K562 (cell line): ENCODE data around the gene HPDL. TPM values are rescaled to one million over a fixed set of nuclear protein-coding genes. Genes with fewer than 3 reads are reported as not detected.

Source experiments
- ATAC-seq: fragments of 200-7000 bp; cut with Tn5 transposase; 3 replicates; pipeline ENCODE4 v1.9.1; 2020; ENCODE audit warnings: moderate library complexity
- BruUV-seq: library from RNA; stranded (reverse); fragments of 400-500 nt; replicated peaks from 2 replicates; lab custom pipeline; 2021; lab: Mats Ljungman, UMichigan
- CTCF ChIA-PET: fragments of 300-600 bp; formaldehyde crosslinking; extraction: SDS; loops from one replicate; lab custom pipeline; 2021; ENCODE audit warnings: low intra/inter-chr PET ratio; lab: Yijun Ruan, JAX
- POLR2A ChIA-PET: fragments of 300-600, 350-650 bp; sonication (Branson Sonifier 250); formaldehyde crosslinking; extraction: SDS; loops from one replicate; lab custom pipeline; 2021; ENCODE audit warnings: antibody characterized with exemption, inconsistent platforms; lab: Yijun Ruan, JAX
- DNase-seq, 4 experiments: peaks; one replicate each; pipeline versions ENCODE4 v3.0.0 to v3.0.0-alpha.2; 2011 to 2018; ENCODE audit warnings: low spot score in 3 of 4, mixed read lengths in 3 of 4; ENCODE audit errors: extremely low read depth in 1 of 4
- FAIRE-seq: peaks from 2 replicates; lab custom pipeline; 2011; peaks lifted over from hg19 to GRCh38; lab: Jason Lieb, UNC
- H2AFZ ChIP-seq: 2 replicates; pipeline ENCODE4 v1.6.0; 2011; ENCODE audit warnings: low read depth, low read length, control low read depth, inconsistent platforms
- H3K27ac ChIP-seq: fragments of 200-600 bp; 3 replicates; pipeline ENCODE4 v1.8.0; 2011; ENCODE audit warnings: low read depth, mild to moderate bottlenecking, control low read depth, inconsistent platforms, low read length, moderate library complexity, mixed read lengths; ENCODE audit errors: extremely low read depth
- H3K27me3 ChIP-seq, 2 experiments: fragments of 300-600 bp in 1 of 2; 2 replicates in 1 of 2; 3 replicates in 1 of 2; pipeline versions ENCODE4 v1.6.0 to v1.8.0; 2011; ENCODE audit warnings: inconsistent platforms in 2 of 2, low read length in 2 of 2, mild to moderate bottlenecking in 1 of 2, mixed read lengths in 1 of 2, moderate library complexity in 1 of 2; ENCODE audit not compliant: control insufficient read depth in 2 of 2, insufficient read depth in 2 of 2
- H3K36me3 ChIP-seq: fragments of 300-600 bp; 3 replicates; pipeline ENCODE4 v1.8.0; 2011; ENCODE audit warnings: mild to moderate bottlenecking, low read length, inconsistent platforms; ENCODE audit not compliant: control insufficient read depth, insufficient read depth
- H3K4me1 ChIP-seq, 2 experiments: fragments of 200-600 bp in 1 of 2; replicated peaks in 1 of 2; 2 replicates in 1 of 2; 3 replicates in 1 of 2; pipeline versions ENCODE4 v1.5.1 to v1.8.0; 2011; ENCODE audit warnings: inconsistent platforms in 2 of 2, low read length in 2 of 2, mild to moderate bottlenecking in 1 of 2, mixed read lengths in 1 of 2, moderate library complexity in 1 of 2; ENCODE audit not compliant: control insufficient read depth in 2 of 2, insufficient read depth in 2 of 2
- H3K4me2 ChIP-seq: 2 replicates; pipeline ENCODE4 v1.6.1; 2011; ENCODE audit warnings: low read length, control low read depth, inconsistent platforms, mixed read lengths; ENCODE audit not compliant: insufficient read depth
- H3K4me3 ChIP-seq: fragments of 200-600 bp; sonication (generic), shearing (Covaris generic); 2 replicates; pipeline ENCODE4 v1.5.1; 2016; ENCODE audit warnings: control low read depth, inconsistent platforms
- H3K79me2 ChIP-seq: fragments of 200-600 bp; 3 replicates; pipeline ENCODE4 v1.8.0; 2011; ENCODE audit warnings: low read length, inconsistent platforms; ENCODE audit not compliant: control insufficient read depth, insufficient read depth
- H3K9ac ChIP-seq, 2 experiments: 2 replicates each; pipeline versions ENCODE4 v1.6.0 to v1.6.1; 2011; ENCODE audit warnings: low read depth in 2 of 2, low read length in 2 of 2, control low read depth in 1 of 2, inconsistent platforms in 1 of 2, mild to moderate bottlenecking in 1 of 2, mixed read lengths in 1 of 2; ENCODE audit not compliant: insufficient read depth in 1 of 2
- H3K9me1 ChIP-seq: one replicate; pipeline ENCODE4 v1.6.0; 2011; ENCODE audit warnings: inconsistent platforms, mild to moderate bottlenecking, low read length, moderate library complexity; ENCODE audit not compliant: control insufficient read depth, insufficient read depth
- H3K9me3 ChIP-seq: replicated peaks from 2 replicates; pipeline ENCODE4 v1.5.1; 2011; ENCODE audit warnings: low read depth, low read length, inconsistent platforms; ENCODE audit not compliant: control insufficient read depth, insufficient read depth
- H4K20me1 ChIP-seq: replicated peaks from 2 replicates; pipeline ENCODE4 v1.6.1; 2011; ENCODE audit warnings: low read length, inconsistent platforms, mixed read lengths; ENCODE audit not compliant: control insufficient read depth, insufficient read depth
- BRD4 ChIP-seq: fragments of 200-600 bp; sonication (generic); IDR thresholded peaks from 2 replicates; pipeline ENCODE4 v1.6.1; 2017; ENCODE audit warnings: inconsistent platforms
- DMBX1 ChIP-seq: fragments of 250-450 bp; sonication (Bioruptor Pico); IDR thresholded peaks from 2 replicates; pipeline ENCODE4 v1.8.0; 2022; ENCODE audit warnings: inconsistent platforms, mild to moderate bottlenecking, moderate library complexity, borderline replicate concordance
- FOXK1 ChIP-seq: sonication (generic); formaldehyde crosslinking; IDR thresholded peaks from 2 replicates; pipeline ENCODE4 v1.8.0; 2022; ENCODE audit warnings: missing genetic modification reagents, mild to moderate bottlenecking, borderline replicate concordance
- MCM5 ChIP-seq: fragments of 450-650 bp; IDR thresholded peaks from 2 replicates; pipeline ENCODE4 v1.6.1; 2016; ENCODE audit warnings: low read depth
- MTF1 ChIP-seq: fragments of 250-450 bp; sonication (Bioruptor Pico); IDR thresholded peaks from 2 replicates; pipeline ENCODE4 v1.9.0; 2021; ENCODE audit warnings: moderate library complexity, mild to moderate bottlenecking, inconsistent platforms, borderline replicate concordance
- NFIC ChIP-seq: fragments of 450-650 bp; IDR thresholded peaks from 2 replicates; pipeline ENCODE4 v1.6.1; 2017; ENCODE audit warnings: mild to moderate bottlenecking, inconsistent platforms
- ZNF121 ChIP-seq: sonication (generic); formaldehyde crosslinking; conservative IDR thresholded peaks from 2 replicates; pipeline ENCODE4 v1.8.0; 2022; ENCODE audit warnings: missing genetic modification reagents
- WGBS: fragments of 100-300 bp; shearing (Covaris generic); methylation state at CpG from one replicate; pipeline ENCODE4 v1.1.6; 2016; ENCODE audit warnings: low coverage, mixed read lengths; ENCODE audit not compliant: insufficient coverage; ENCODE audit errors: missing lambda C conversion rate; 5-methylcytosine and 5-hydroxymethylcytosine counted together
- in situ Hi-C: fragments of 300-500 bp; cut with MboI; formaldehyde crosslinking; loops from 4 replicates; pipeline ENCODE4 v1.15.0; 2018; ENCODE audit warnings: inconsistent platforms, mixed read lengths
- intact Hi-C: fragments of 100-400 bp; cut with micrococcal nuclease; formaldehyde crosslinking; loops from 2 replicates; pipeline ENCODE4 v1.14.2; 2022
- polyA plus RNA-seq, 8 experiments: library from polyadenylated mRNA; depleted of rRNA in 4 of 8; stranded (reverse) in 5 of 8; unstranded in 3 of 8; fragments of >200 nt; fragmentation: Nextera tagmentation in 2 of 8; fragmentation: Illumina TruSeq in 1 of 8; extraction: Ambion mirVana in 2 of 8; extraction: Trizol in 1 of 8; gene quantifications; 2 replicates each; pipeline versions ENCODE4 v1.2.1 to v1.2.3, GENCODE V29; 2011 to 2014; ENCODE audit warnings: inconsistent platforms in 1 of 8, missing spikeins in 1 of 8
- total RNA-seq, 7 experiments: library from RNA; depleted of rRNA in 6 of 7; stranded (reverse); fragments of >200 nt in 6 of 7; fragmentation: Illumina TruSeq in 2 of 7; extraction: Trizol in 2 of 7; gene quantifications; 2 replicates each; pipeline versions ENCODE4 v1.2.1 to v1.2.3, GENCODE V29; 2011 to 2021; ENCODE audit warnings: low replicate concordance in 1 of 7
- TF ChIP-seq, protein P1 (sequence below): sonication (generic); formaldehyde crosslinking; IDR thresholded peaks from 2 replicates; pipeline ENCODE4 v1.8.0; 2022; ENCODE audit warnings: missing genetic modification reagents, mild to moderate bottlenecking, borderline replicate concordance
- TF ChIP-seq, protein P2 (sequence below): fragments of 450-650 bp; IDR thresholded peaks from 2 replicates; pipeline ENCODE4 v1.6.1; 2016; ENCODE audit warnings: low read depth

Gene HPDL
- total and polyA plus RNA-seq, 9 of the 15 experiments (the other 6 are each of a cell fraction or from before 2014, with no cell fraction given), result not detected

DNA sequence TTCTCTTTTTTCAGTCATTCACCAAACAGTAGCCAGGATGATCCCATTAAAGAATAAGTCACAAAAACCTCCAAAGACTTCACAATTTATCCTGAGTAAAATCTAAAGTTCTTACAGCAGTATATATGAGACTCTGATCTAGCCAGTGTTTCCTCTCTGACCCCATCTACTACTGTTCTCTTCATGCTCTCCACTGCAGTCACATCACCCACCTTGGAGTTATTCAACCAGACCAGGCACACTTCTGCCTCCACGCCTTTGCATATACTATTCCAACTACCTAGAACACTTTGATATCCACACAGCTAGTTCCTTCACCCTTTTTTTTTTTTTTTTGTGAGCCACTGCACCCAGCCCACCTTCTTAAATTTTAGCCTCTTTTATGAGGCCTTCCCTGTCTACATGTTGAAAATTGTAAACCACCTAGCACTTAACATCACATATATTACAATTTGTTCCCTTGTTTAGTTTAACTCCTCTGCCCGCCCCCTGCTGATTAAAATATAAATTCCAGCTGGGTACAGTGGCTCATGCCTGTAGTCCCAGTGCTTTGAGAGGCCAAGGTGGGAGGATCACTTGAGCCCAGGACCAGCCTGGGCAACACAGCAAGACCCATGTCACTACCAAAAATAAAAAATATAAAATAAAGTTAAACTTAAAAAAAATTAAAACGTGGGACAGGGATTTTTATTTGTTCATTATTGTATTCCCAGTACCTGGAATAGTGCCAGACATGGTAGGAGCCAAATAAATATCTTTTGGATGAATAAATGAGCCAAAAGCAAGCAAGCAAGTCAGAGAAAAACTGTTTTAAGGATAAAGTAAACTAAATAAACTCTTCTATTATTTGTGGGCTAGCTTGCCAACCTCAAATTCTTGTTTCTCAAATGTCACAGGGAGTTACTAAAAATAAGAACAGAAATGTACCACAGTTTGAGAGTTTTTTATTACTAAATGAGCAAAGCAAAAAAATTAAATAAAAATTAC, 48.7 kb downstream of the HPDL start:
- Histone ChIP-seq H3K9me3 (no peaks in the 10 kb centered on the region), H3K4me2 (no peak overlapping the region), H3K27me3 (no peaks in the 10 kb centered on the region; a peak in 1 of 5 replicates), H3K79me2 (no peaks in the 10 kb centered on the region), H3K4me3 (no peak overlapping the region), H3K36me3 (no peaks in the 10 kb centered on the region), H2AFZ (no peak overlapping the region), H3K9ac (no peak overlapping the region), H4K20me1 (no peaks in the 10 kb centered on the region), H3K4me1 (0 out of 5 replicates have a peak, but pooled peaks cover 0 to 3% of the 10 kb centered on the region in 2 experiments), H3K9me1 (no peaks in the 10 kb centered on the region), H3K27ac (no peak overlapping the region)
- intact Hi-C loops, result no loop called here
- no TSS peak for BruUV-seq
- WGBS, result 21% methylated on average over 3 of the region's 3 CpGs
- peak; percentile 49 for ATAC-seq
- POLR2A ChIA-PET, result interaction anchor here (0.6 kb wide), 1 partner anchor 27 kb away, joined by 3 read pairs; no protein-coding TSS in a partner anchor
- no peak for FAIRE-seq
- in situ Hi-C loops, result no loop called here
- no peak for DNase-seq
- CTCF ChIA-PET, result no interaction called here
- TF ChIP-seq DMBX1 (CRISPR knock-in tag), result no peak
- TF ChIP-seq NFIC, result peak; percentile 64
- TF ChIP-seq, protein P1, sequence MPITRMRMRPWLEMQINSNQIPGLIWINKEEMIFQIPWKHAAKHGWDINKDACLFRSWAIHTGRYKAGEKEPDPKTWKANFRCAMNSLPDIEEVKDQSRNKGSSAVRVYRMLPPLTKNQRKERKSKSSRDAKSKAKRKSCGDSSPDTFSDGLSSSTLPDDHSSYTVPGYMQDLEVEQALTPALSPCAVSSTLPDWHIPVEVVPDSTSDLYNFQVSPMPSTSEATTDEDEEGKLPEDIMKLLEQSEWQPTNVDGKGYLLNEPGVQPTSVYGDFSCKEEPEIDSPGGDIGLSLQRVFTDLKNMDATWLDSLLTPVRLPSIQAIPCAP (CRISPR knock-in tag), result no peak
- no peak for TF ChIP-seq MTF1 (CRISPR knock-in tag)
- TF ChIP-seq BRD4, result no peak
- peak; percentile 60; the same call in 1 of the 2 replicates for TF ChIP-seq ZNF121 (CRISPR knock-in tag)
- TF ChIP-seq MCM5, result no peak
- TF ChIP-seq, protein P2, sequence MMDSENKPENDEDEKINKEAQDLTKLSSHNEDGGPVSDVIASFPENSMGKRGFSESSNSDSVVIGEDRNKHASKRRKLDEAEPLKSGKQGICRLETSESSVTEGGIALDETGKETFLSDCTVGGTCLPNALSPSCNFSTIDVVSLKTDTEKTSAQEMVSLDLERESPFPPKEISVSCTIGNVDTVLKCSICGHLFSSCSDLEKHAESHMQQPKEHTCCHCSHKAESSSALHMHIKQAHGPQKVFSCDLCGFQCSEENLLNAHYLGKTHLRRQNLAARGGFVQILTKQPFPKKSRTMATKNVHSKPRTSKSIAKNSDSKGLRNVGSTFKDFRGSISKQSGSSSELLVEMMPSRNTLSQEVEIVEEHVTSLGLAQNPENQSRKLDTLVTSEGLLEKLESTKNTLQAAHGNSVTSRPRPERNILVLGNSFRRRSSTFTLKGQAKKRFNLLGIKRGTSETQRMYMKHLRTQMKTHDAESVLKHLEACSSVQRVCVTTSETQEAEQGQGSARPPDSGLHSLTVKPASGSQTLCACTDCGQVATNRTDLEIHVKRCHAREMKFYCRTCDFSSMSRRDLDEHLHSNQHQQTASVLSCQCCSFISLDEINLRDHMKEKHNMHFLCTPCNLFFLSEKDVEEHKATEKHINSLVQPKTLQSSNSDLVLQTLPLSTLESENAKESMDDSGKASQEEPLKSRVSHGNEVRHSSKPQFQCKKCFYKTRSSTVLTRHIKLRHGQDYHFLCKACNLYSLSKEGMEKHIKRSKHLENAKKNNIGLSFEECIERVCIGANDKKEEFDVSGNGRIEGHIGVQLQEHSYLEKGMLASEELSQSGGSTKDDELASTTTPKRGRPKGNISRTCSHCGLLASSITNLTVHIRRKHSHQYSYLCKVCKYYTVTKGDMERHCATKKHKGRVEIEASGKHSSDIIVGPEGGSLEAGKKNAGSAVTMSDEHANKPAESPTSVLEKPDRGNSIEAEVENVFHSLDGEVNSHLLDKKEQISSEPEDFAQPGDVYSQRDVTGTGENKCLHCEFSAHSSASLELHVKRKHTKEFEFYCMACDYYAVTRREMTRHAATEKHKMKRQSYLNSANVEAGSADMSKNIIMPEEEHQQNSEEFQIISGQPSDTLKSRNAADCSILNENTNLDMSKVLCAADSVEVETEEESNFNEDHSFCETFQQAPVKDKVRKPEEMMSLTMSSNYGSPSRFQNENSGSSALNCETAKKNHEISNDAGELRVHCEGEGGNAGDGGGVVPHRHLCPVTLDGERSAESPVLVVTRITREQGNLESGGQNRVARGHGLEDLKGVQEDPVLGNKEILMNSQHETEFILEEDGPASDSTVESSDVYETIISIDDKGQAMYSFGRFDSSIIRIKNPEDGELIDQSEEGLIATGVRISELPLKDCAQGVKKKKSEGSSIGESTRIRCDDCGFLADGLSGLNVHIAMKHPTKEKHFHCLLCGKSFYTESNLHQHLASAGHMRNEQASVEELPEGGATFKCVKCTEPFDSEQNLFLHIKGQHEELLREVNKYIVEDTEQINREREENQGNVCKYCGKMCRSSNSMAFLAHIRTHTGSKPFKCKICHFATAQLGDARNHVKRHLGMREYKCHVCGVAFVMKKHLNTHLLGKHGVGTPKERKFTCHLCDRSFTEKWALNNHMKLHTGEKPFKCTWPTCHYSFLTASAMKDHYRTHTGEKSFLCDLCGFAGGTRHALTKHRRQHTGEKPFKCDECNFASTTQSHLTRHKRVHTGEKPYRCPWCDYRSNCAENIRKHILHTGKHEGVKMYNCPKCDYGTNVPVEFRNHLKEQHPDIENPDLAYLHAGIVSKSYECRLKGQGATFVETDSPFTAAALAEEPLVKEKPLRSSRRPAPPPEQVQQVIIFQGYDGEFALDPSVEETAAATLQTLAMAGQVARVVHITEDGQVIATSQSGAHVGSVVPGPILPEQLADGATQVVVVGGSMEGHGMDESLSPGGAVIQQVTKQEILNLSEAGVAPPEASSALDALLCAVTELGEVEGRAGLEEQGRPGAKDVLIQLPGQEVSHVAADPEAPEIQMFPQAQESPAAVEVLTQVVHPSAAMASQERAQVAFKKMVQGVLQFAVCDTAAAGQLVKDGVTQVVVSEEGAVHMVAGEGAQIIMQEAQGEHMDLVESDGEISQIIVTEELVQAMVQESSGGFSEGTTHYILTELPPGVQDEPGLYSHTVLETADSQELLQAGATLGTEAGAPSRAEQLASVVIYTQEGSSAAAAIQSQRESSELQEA, result no peak
- no peak for TF ChIP-seq FOXK1 (CRISPR knock-in tag)
